ENCODE results near the gene CDKAL1.

CDKAL1 gene

DNA sequence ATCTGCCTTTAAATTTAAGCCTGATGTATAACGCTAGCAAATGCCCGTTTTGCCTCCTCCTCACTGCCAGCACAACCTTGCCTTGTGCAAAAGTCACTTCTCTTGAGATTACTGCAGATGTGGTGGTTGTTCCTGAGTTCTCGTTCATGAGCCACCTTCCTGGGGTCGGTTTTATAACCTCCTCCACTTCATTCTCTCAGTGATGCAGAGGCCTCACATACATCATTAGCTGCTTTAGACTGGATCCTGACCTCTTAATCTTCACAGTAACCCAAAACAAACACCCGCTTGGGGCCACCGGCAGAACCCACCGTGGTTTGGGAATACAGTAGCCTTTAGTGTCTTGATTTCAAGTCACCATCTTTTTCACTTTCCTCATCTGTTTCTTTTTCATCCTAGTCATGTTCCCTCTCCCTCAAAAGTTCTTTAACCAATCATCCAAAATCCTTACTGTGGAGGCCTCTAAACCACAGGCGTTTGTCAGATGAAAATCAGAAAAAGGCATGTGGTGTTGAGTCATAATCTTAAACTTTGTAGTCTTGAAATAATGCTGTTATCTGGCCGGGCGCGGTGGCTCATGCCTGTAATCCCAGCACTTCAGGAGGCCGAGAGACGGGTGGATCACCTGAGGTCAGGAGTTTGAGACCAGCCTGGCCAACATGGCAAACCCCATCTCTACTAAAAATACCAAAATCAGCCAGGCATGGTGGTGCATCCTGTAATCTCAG is 629.0 kb downstream of the CDKAL1 start:
- Histone ChIP-seq H3K4me3 (ENCODE audit: low read depth in 1 of 2, low read length in 2 of 2) (no peak overlapping the region), H3K27ac (ENCODE audit: low read depth, low read length) (no peak overlapping the region), H3K9ac (ENCODE audit: low read depth in 1 of 2, low read length in 2 of 2) (no peak overlapping the region), H3K9me3 (ENCODE audit: control insufficient read depth in 1 of 2, low read length in 2 of 2) (no peaks in the 10 kb centered on the region), H3K27me3 (ENCODE audit: control insufficient read depth in 1 of 2, insufficient read depth in 2 of 2, low read length in 2 of 2) (no peaks in the 10 kb centered on the region), H3K4me1 (ENCODE audit: control insufficient read depth in 1 of 2, insufficient read depth in 2 of 2, low read length in 2 of 2) (no peaks in the 10 kb centered on the region), H3K36me3 (ENCODE audit: control insufficient read depth in 1 of 2, insufficient read depth in 2 of 2, low read length in 2 of 2) (no peaks in the 10 kb centered on the region)

DNA sequence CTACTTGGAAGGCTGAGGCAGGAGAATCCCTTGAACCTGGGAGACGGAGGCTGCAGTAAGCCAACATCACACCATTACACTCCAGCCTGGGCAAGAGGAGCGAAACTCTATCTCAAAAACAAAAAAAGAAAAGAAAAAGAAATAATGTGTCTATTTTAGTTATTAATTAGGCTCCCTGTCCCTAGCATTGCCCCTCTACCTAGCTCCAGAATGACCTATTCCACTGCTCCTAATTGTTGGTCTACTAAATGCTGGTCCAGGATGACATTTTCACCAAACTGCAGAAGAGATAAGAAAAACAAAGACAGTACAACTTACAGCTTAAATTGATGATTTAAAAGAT is 629.6 kb downstream of the CDKAL1 start:
- no peak overlapping the region for H3K9ac ChIP-seq (ENCODE audit: low read depth in 1 of 2, low read length in 2 of 2)
- H3K4me1 ChIP-seq (ENCODE audit: control insufficient read depth in 1 of 2, insufficient read depth in 2 of 2, low read length in 2 of 2), result no peaks in the 10 kb centered on the region
- no peaks in the 10 kb centered on the region for H3K9me3 ChIP-seq (ENCODE audit: control insufficient read depth in 1 of 2, low read length in 2 of 2)
- no peak overlapping the region for H3K4me3 ChIP-seq (ENCODE audit: low read depth in 1 of 2, low read length in 2 of 2)
- no peak overlapping the region for H3K27ac ChIP-seq (ENCODE audit: low read depth, low read length)
- H3K36me3 ChIP-seq (ENCODE audit: control insufficient read depth in 1 of 2, insufficient read depth in 2 of 2, low read length in 2 of 2), result no peaks in the 10 kb centered on the region
- H3K27me3 ChIP-seq (ENCODE audit: control insufficient read depth in 1 of 2, insufficient read depth in 2 of 2, low read length in 2 of 2), result no peaks in the 10 kb centered on the region

DNA sequence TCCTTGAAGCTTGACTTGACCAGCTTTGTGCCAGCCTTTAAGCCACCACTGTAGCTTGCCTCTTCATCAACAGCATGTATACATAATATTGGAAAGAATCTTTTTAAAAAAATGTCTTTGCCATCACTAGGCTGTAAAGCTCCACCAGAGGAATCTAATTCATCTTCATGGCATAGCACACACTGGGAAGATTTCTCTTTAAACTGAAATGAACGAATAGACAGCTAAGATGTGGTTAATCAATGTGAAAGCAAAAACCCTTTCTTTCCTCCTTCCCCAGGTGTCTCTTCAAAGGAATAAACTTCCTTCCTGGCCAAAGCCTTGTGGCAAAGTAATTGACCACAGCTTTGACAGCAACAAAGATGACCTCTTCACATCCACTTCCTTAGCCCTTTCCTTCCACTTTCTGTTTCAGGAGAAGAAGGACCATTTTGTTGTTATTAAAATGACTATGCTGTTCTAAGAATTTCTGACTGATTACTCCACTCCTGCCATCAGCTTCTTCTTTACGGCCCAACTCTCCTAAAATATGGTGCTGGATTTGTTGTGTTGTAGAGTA is 630.6 kb downstream of the CDKAL1 start:
- no peak overlapping the region for H3K9ac ChIP-seq (ENCODE audit: low read depth in 1 of 2, low read length in 2 of 2)
- H3K4me3 ChIP-seq (ENCODE audit: low read depth in 1 of 2, low read length in 2 of 2), result no peak overlapping the region
- no peaks in the 10 kb centered on the region for H3K9me3 ChIP-seq (ENCODE audit: control insufficient read depth in 1 of 2, low read length in 2 of 2)
- no peaks in the 10 kb centered on the region for H3K4me1 ChIP-seq (ENCODE audit: control insufficient read depth in 1 of 2, insufficient read depth in 2 of 2, low read length in 2 of 2)
- H3K27me3 ChIP-seq (ENCODE audit: control insufficient read depth in 1 of 2, insufficient read depth in 2 of 2, low read length in 2 of 2), result no peaks in the 10 kb centered on the region
- H3K27ac ChIP-seq (ENCODE audit: low read depth, low read length), result no peak overlapping the region
- no peaks in the 10 kb centered on the region for H3K36me3 ChIP-seq (ENCODE audit: control insufficient read depth in 1 of 2, insufficient read depth in 2 of 2, low read length in 2 of 2)

DNA sequence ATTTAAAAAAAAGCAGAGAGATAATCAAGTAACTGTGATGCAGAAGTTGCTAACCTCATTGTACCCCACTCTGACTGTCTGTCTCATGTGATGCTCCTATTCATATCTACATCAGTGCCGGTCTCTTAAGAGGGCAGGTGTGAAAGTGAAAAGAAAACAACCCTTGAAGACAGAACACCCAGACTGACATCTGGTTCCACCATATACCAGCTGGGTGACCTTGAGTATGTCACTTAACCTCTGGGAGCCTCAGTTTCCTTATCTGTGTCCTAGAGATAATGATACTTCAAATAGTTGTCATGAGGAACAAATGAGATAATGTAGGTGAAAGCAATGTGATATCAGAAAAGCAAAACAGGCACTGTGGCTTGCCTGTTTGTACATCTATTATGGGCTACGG is 632.5 kb downstream of the CDKAL1 start:
- H3K27ac ChIP-seq (ENCODE audit: low read depth, low read length), result no peak overlapping the region
- H3K27me3 ChIP-seq (ENCODE audit: control insufficient read depth in 1 of 2, insufficient read depth in 2 of 2, low read length in 2 of 2), result no peaks in the 10 kb centered on the region
- no peaks in the 10 kb centered on the region for H3K4me1 ChIP-seq (ENCODE audit: control insufficient read depth in 1 of 2, insufficient read depth in 2 of 2, low read length in 2 of 2)
- no peak overlapping the region for H3K4me3 ChIP-seq (ENCODE audit: low read depth in 1 of 2, low read length in 2 of 2)
- no peaks in the 10 kb centered on the region for H3K36me3 ChIP-seq (ENCODE audit: control insufficient read depth in 1 of 2, insufficient read depth in 2 of 2, low read length in 2 of 2)
- no peaks in the 10 kb centered on the region for H3K9me3 ChIP-seq (ENCODE audit: control insufficient read depth in 1 of 2, low read length in 2 of 2)
- H3K9ac ChIP-seq (ENCODE audit: low read depth in 1 of 2, low read length in 2 of 2), result no peak overlapping the region

DNA sequence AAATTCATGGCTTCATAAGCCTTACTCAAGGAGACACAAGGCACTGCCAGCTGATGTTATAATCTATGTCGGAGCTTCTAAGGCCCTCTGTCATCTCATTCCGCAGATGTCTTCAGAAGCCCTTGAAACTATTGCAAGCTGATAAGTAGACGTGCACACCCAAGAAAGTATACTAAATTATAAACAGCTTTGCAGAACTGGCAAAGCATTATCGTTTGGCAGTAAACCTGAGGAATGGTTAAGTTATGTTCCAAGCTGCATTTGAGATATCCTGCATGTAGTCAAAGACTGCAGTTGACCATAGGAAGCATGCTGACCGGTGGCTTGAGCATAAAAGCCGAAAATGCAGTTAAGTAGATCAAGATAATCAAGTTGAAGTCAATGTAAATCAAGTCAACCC is 633.5 kb downstream of the CDKAL1 start:
- H3K27me3 ChIP-seq (ENCODE audit: control insufficient read depth in 1 of 2, insufficient read depth in 2 of 2, low read length in 2 of 2), result no peaks in the 10 kb centered on the region
- H3K4me3 ChIP-seq (ENCODE audit: low read depth in 1 of 2, low read length in 2 of 2), result no peak overlapping the region
- H3K9ac ChIP-seq (ENCODE audit: low read depth in 1 of 2, low read length in 2 of 2), result no peak overlapping the region
- no peaks in the 10 kb centered on the region for H3K4me1 ChIP-seq (ENCODE audit: control insufficient read depth in 1 of 2, insufficient read depth in 2 of 2, low read length in 2 of 2)
- H3K9me3 ChIP-seq (ENCODE audit: control insufficient read depth in 1 of 2, low read length in 2 of 2), result no peaks in the 10 kb centered on the region
- no peak overlapping the region for H3K27ac ChIP-seq (ENCODE audit: low read depth, low read length)
- no peaks in the 10 kb centered on the region for H3K36me3 ChIP-seq (ENCODE audit: control insufficient read depth in 1 of 2, insufficient read depth in 2 of 2, low read length in 2 of 2)

DNA sequence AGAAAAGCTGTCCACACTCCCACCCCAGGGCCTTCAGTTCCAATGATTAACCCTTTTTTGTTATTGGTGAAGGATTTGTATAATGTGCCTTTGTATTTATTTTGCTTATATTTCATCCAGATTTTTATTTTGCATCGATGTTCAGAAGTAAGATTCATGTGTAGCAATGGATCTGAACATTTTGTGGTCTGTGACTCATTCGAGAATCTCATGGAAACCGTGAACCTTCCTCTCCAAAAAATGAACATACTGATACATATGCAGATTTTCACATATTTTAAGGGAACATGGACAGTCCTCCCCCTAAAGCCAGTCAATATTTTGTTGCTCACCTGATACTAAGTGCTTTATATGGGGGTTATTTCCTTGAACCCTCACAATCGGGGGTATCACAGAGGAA is 637.5 kb downstream of the CDKAL1 start:
- Histone ChIP-seq H3K36me3 (ENCODE audit: control insufficient read depth in 1 of 2, insufficient read depth in 2 of 2, low read length in 2 of 2) (no peaks in the 10 kb centered on the region), H3K4me3 (ENCODE audit: low read depth in 1 of 2, low read length in 2 of 2) (no peak overlapping the region), H3K9me3 (ENCODE audit: control insufficient read depth in 1 of 2, low read length in 2 of 2) (no peaks in the 10 kb centered on the region), H3K27ac (ENCODE audit: low read depth, low read length) (no peak overlapping the region), H3K4me1 (ENCODE audit: control insufficient read depth in 1 of 2, insufficient read depth in 2 of 2, low read length in 2 of 2) (no peaks in the 10 kb centered on the region), H3K27me3 (ENCODE audit: control insufficient read depth in 1 of 2, insufficient read depth in 2 of 2, low read length in 2 of 2) (no peaks in the 10 kb centered on the region), H3K9ac (ENCODE audit: low read depth in 1 of 2, low read length in 2 of 2) (no peak overlapping the region)

DNA sequence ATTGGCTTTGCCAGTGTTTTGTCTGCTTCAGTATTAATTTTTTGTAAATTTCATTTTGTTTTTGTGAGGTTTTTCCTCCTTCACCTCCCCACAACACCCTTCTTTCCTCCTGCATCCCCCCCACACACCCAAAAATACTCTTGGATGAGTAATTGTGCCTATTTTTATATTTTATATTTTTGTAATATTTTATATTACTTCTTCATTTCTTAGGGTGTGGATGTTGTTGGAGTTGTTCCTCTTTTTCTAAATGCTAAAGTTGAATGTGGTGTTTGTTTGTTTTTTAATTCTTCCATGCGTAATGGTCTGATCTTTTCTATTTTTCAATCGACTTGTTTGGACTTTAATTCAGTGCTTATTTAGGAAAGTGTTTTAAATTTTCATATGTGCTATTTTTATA is 638.8 kb downstream of the CDKAL1 start:
- H3K9me3 ChIP-seq (ENCODE audit: control insufficient read depth in 1 of 2, low read length in 2 of 2), result no peaks in the 10 kb centered on the region
- no peaks in the 10 kb centered on the region for H3K4me1 ChIP-seq (ENCODE audit: control insufficient read depth in 1 of 2, insufficient read depth in 2 of 2, low read length in 2 of 2)
- no peak overlapping the region for H3K27ac ChIP-seq (ENCODE audit: low read depth, low read length)

DNA sequence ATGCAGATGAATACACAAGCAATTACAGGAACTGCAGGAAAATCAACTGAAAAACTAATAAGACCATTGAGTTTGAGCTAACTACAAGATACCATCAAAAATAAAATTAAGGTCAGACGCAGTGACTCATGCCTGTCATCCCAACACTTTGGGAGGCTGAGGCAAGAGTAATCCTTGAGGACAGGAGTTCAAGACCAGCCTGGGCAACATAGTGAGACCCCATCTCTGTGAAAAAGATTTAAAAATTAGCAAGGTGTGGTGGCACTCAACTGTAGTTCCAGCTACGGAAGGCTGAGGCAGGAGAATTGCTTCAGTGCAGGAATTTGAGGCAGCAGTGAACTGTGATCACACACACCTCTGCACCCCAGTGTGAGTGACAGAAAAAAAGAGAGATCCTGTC is 639.4 kb downstream of the CDKAL1 start:
- no peak overlapping the region for H3K27ac ChIP-seq (ENCODE audit: low read depth, low read length)

More for the DNA sequence above, 638.8 kb downstream of the CDKAL1 start:
- Histone ChIP-seq H3K4me3 (ENCODE audit: low read depth in 1 of 2, low read length in 2 of 2) (no peak overlapping the region), H3K36me3 (ENCODE audit: control insufficient read depth in 1 of 2, insufficient read depth in 2 of 2, low read length in 2 of 2) (no peaks in the 10 kb centered on the region), H3K9ac (ENCODE audit: low read depth in 1 of 2, low read length in 2 of 2) (no peak overlapping the region), H3K27me3 (ENCODE audit: control insufficient read depth in 1 of 2, insufficient read depth in 2 of 2, low read length in 2 of 2) (no peaks in the 10 kb centered on the region)

DNA sequence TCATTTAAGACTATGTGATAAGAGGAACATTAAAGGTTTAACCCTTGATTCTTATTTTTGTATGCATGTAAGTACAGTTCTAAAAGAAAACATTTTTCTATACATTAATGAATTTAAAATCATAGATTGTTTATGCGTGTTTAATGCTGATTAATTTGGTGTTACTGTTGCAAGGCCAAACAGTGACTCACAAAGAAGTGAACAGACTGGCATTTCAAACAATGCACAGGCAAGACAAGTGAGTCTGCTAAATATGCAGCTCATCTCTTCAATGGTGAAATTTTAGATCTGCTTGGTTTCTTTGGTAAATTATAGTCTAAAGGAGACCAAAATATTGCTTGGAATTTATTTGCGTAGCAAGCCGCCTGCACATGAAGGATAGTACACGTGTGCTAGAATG is 641.9 kb downstream of the CDKAL1 start:
- Histone ChIP-seq H3K27me3 (ENCODE audit: control insufficient read depth in 1 of 2, insufficient read depth in 2 of 2, low read length in 2 of 2) (no peaks in the 10 kb centered on the region), H3K9me3 (ENCODE audit: control insufficient read depth in 1 of 2, low read length in 2 of 2) (no peaks in the 10 kb centered on the region), H3K4me3 (ENCODE audit: low read depth in 1 of 2, low read length in 2 of 2) (no peak overlapping the region), H3K4me1 (ENCODE audit: control insufficient read depth in 1 of 2, insufficient read depth in 2 of 2, low read length in 2 of 2) (no peaks in the 10 kb centered on the region), H3K9ac (ENCODE audit: low read depth in 1 of 2, low read length in 2 of 2) (no peak overlapping the region), H3K27ac (ENCODE audit: low read depth, low read length) (no peak overlapping the region), H3K36me3 (ENCODE audit: control insufficient read depth in 1 of 2, insufficient read depth in 2 of 2, low read length in 2 of 2) (no peaks in the 10 kb centered on the region)

More for the DNA sequence above, 639.4 kb downstream of the CDKAL1 start:
- Histone ChIP-seq H3K9ac (ENCODE audit: low read depth in 1 of 2, low read length in 2 of 2) (no peak overlapping the region), H3K27me3 (ENCODE audit: control insufficient read depth in 1 of 2, insufficient read depth in 2 of 2, low read length in 2 of 2) (no peaks in the 10 kb centered on the region), H3K9me3 (ENCODE audit: control insufficient read depth in 1 of 2, low read length in 2 of 2) (no peaks in the 10 kb centered on the region), H3K4me1 (ENCODE audit: control insufficient read depth in 1 of 2, insufficient read depth in 2 of 2, low read length in 2 of 2) (no peaks in the 10 kb centered on the region), H3K36me3 (ENCODE audit: control insufficient read depth in 1 of 2, insufficient read depth in 2 of 2, low read length in 2 of 2) (no peaks in the 10 kb centered on the region), H3K4me3 (ENCODE audit: low read depth in 1 of 2, low read length in 2 of 2) (no peak overlapping the region)

DNA sequence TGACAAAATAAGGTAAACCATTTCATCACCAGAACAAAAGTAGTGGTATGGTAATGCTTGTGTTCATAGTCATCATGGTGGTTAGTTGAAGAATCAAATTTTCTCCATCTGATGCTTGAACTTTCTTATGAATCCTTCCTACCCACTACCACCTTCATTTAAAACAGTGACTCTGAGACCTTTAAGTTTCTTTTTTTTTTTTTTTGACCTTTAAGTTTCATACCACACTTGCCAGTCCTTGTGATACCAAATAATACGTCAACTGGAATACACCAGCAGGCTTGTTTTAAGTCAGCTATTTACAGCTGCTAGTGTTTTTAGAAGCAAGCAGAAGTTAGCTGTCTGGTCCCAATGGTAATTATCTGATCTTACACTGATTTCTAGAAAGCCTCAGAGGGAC is 645.9 kb downstream of the CDKAL1 start:
- Histone ChIP-seq H3K9me3 (ENCODE audit: control insufficient read depth in 1 of 2, low read length in 2 of 2) (no peaks in the 10 kb centered on the region), H3K4me1 (ENCODE audit: control insufficient read depth in 1 of 2, insufficient read depth in 2 of 2, low read length in 2 of 2) (no peaks in the 10 kb centered on the region), H3K36me3 (ENCODE audit: control insufficient read depth in 1 of 2, insufficient read depth in 2 of 2, low read length in 2 of 2) (no peaks in the 10 kb centered on the region), H3K9ac (ENCODE audit: low read depth in 1 of 2, low read length in 2 of 2) (no peak overlapping the region), H3K27ac (ENCODE audit: low read depth, low read length) (no peak overlapping the region), H3K4me3 (ENCODE audit: low read depth in 1 of 2, low read length in 2 of 2) (no peak overlapping the region), H3K27me3 (ENCODE audit: control insufficient read depth in 1 of 2, insufficient read depth in 2 of 2, low read length in 2 of 2) (no peaks in the 10 kb centered on the region)
